H1 (cell line): Measurements from ENCODE around the gene KARS1.

Experiments used
- BCL11A ChIP-seq, 2 experiments: IDR thresholded peaks; one replicate each; pipeline ENCODE4 v1.6.1; 2011; ENCODE audit warnings: low read depth in 2 of 2, low read length in 2 of 2, mild to moderate bottlenecking in 2 of 2
- BRCA1 ChIP-seq: IDR thresholded peaks from 2 replicates; pipeline ENCODE4 v1.6.1; 2012; ENCODE audit warnings: low read depth, low read length, improper control_type of control experiment
- POLR2A ChIP-seq, 2 experiments: IDR thresholded peaks; 1 replicate in 1 of 2; 2 replicates in 1 of 2; pipeline ENCODE4 v1.6.1; 2011; ENCODE audit warnings: low read depth in 2 of 2, low read length in 2 of 2, mild to moderate bottlenecking in 2 of 2; ENCODE audit errors: control extremely low read depth in 1 of 2
- TF ChIP-seq, protein P1 (sequence below), 3 experiments: IDR thresholded peaks; 1 replicate in 2 of 3; 2 replicates in 1 of 3; pipeline versions ENCODE4 v1.5.1 to v1.6.1; 2011; ENCODE audit warnings: low read length in 3 of 3, mild to moderate bottlenecking in 3 of 3, inconsistent platforms in 2 of 3, low read depth in 1 of 3, moderate library complexity in 1 of 3; ENCODE audit not compliant: insufficient read depth in 1 of 3; ENCODE audit errors: control extremely low read depth in 1 of 3

DNA sequence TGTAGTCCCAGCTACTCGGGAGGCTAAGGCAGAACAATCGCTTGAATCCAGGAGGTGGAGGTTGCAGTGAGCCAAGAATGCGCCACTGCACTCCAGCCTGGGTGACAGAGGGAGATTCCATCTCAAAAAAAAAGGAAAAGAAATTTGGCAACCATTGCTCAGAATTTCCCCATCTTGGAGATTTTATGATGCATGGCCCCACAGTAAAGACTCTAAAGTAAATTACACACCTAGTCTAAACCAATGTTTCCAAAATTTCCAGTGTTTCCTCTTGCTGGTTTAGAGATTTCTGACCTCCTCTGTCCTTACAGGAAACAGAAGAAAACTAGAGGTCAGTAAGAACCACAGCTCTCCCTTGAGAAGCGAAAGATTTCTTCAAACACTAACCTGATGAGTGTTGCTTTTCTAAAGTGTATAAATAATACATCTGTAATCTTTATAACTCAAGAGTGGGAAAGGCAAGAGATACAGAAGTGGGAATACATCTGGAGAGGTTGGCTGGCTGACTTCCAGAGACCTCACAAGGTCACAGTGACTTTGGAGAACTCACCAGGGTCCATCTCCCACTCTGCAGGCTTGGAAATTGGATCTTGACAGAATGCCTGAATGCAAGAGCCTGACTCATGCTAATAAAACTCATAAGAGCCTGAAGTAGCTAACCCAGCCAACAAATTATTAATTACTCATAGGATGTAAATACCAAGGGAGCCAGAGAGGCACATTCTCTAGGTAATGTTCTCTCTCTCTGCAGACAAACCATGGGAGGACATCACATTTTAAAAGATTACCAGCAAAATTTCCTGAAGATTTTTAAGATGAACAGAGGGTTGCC, 33.2 kb downstream of the KARS1 start:
- TF ChIP-seq, protein P1, sequence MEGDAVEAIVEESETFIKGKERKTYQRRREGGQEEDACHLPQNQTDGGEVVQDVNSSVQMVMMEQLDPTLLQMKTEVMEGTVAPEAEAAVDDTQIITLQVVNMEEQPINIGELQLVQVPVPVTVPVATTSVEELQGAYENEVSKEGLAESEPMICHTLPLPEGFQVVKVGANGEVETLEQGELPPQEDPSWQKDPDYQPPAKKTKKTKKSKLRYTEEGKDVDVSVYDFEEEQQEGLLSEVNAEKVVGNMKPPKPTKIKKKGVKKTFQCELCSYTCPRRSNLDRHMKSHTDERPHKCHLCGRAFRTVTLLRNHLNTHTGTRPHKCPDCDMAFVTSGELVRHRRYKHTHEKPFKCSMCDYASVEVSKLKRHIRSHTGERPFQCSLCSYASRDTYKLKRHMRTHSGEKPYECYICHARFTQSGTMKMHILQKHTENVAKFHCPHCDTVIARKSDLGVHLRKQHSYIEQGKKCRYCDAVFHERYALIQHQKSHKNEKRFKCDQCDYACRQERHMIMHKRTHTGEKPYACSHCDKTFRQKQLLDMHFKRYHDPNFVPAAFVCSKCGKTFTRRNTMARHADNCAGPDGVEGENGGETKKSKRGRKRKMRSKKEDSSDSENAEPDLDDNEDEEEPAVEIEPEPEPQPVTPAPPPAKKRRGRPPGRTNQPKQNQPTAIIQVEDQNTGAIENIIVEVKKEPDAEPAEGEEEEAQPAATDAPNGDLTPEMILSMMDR (IDR thresholded peaks at IDR 0.05; ENCODE audit: control extremely low read depth in 1 of 3, insufficient read depth in 1 of 3, low read depth in 1 of 3, low read length in 3 of 3): no peak
- no peak for TF ChIP-seq POLR2A (IDR thresholded peaks at IDR 0.05; ENCODE audit: control extremely low read depth in 1 of 2, low read depth in 2 of 2, low read length in 2 of 2)
- no peak for TF ChIP-seq BRCA1
- no peak for TF ChIP-seq BCL11A (IDR thresholded peaks at IDR 0.05; ENCODE audit: low read depth in 2 of 2, low read length in 2 of 2)
